Measurements from ENCODE around the gene PLOD1. TPM values are rescaled to one million over a fixed set of nuclear protein-coding genes. Genes with fewer than 3 reads are reported as not detected.

PLOD1 gene
- total and polyA plus RNA-seq, 2 donors (not counting 1 experiment from before 2014, with no cell fraction given): 210 to 278 TPM

- Histone ChIP-seq H3K27me3 (ENCODE audit: control insufficient read depth, insufficient read depth, low read length) (no peaks in the 10 kb centered on the region), H3K4me3 (replicated peaks in 1 of 4; ENCODE audit: control extremely low read depth in 1 of 4, insufficient read depth in 1 of 4, low read depth in 3 of 4, low read length in 4 of 4) (no peak overlapping the region), H3K9me3 (ENCODE audit: control insufficient read depth, insufficient read depth, low read depth, low read length) (no peaks in the 10 kb centered on the region), H2AFZ (ENCODE audit: low read length) (no peak overlapping the region), H3K27ac (ENCODE audit: insufficient read depth, low read length) (no peak overlapping the region), H3K36me3 (ENCODE audit: control insufficient read depth, insufficient read depth, low read length) (peaks cover 22% of the 10 kb centered on the region), H3K79me2 (ENCODE audit: control insufficient read depth, insufficient read depth, low read length) (no peaks in the 10 kb centered on the region), H3K4me1 (ENCODE audit: control insufficient read depth, extremely low read depth, insufficient read depth, low read length) (no peaks in the 10 kb centered on the region), H3K4me2 (ENCODE audit: extremely low read depth, insufficient read depth, low read length) (no peak overlapping the region), H3K9ac (ENCODE audit: insufficient read depth, low read length) (no peak overlapping the region), H4K20me1 (ENCODE audit: control insufficient read depth, extremely low read depth, insufficient read depth, low read length) (no peaks in the 10 kb centered on the region)
- TF ChIP-seq EZH2 (IDR thresholded peaks at IDR 0.05; ENCODE audit: low read length, missing control alignments): no peak
- TF ChIP-seq, protein P1, sequence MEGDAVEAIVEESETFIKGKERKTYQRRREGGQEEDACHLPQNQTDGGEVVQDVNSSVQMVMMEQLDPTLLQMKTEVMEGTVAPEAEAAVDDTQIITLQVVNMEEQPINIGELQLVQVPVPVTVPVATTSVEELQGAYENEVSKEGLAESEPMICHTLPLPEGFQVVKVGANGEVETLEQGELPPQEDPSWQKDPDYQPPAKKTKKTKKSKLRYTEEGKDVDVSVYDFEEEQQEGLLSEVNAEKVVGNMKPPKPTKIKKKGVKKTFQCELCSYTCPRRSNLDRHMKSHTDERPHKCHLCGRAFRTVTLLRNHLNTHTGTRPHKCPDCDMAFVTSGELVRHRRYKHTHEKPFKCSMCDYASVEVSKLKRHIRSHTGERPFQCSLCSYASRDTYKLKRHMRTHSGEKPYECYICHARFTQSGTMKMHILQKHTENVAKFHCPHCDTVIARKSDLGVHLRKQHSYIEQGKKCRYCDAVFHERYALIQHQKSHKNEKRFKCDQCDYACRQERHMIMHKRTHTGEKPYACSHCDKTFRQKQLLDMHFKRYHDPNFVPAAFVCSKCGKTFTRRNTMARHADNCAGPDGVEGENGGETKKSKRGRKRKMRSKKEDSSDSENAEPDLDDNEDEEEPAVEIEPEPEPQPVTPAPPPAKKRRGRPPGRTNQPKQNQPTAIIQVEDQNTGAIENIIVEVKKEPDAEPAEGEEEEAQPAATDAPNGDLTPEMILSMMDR (conservative IDR thresholded peaks at IDR 0.05 in 1 of 2, IDR thresholded peaks at IDR 0.05 in 1 of 2; ENCODE audit: low read depth in 1 of 2, low read length in 2 of 2): no peak
- no peak for DNase-seq (ENCODE audit: low read depth in 2 of 2)
Measured at GRCh38 chr1:11999236-11999635, 64.7 kb downstream of the PLOD1 start.

DNA sequence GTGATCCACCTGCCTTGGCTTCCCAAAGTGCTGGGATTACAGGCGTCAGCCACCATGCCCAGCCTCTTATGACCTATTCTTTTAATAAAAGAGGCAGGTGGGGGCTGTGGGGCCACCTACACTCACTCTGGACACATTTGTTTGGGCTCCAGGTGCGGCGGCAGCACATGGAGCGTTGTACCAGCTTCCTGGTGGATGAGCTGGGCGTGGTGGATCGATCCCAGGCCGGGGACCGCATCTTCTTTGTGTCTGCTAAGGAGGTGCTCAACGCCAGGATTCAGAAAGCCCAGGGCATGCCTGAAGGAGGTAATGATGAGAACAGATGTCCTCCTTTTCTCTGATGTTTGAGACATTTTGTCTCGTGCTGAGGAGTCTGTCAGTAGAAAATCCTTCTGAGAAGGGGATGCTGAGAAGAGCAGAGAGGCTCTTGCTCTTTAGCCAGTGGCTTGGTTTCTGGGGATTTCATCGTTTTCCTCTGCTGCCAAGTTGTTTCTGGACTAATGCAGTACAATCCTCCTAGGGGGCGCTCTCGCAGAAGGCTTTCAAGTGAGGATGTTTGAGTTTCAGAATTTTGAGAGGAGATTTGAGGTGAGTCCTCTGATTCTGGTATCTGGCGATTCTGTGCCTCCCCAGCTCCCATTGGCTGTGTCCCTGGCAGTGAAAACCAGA, 66.9 kb downstream of the PLOD1 start:
- Histone ChIP-seq H3K4me3 (replicated peaks in 1 of 4; ENCODE audit: control extremely low read depth in 1 of 4, insufficient read depth in 1 of 4, low read depth in 3 of 4, low read length in 4 of 4) (no peak overlapping the region), H3K36me3 (ENCODE audit: control insufficient read depth, insufficient read depth, low read length) (peaks cover 30% of the 10 kb centered on the region), H2AFZ (ENCODE audit: low read length) (no peak overlapping the region), H3K79me2 (ENCODE audit: control insufficient read depth, insufficient read depth, low read length) (no peaks in the 10 kb centered on the region), H3K9ac (ENCODE audit: insufficient read depth, low read length) (no peak overlapping the region), H3K27me3 (ENCODE audit: control insufficient read depth, insufficient read depth, low read length) (no peaks in the 10 kb centered on the region), H3K4me1 (ENCODE audit: control insufficient read depth, extremely low read depth, insufficient read depth, low read length) (no peaks in the 10 kb centered on the region), H3K27ac (ENCODE audit: insufficient read depth, low read length) (no peak overlapping the region), H3K9me3 (ENCODE audit: control insufficient read depth, insufficient read depth, low read depth, low read length) (no peaks in the 10 kb centered on the region), H4K20me1 (ENCODE audit: control insufficient read depth, extremely low read depth, insufficient read depth, low read length) (no peaks in the 10 kb centered on the region), H3K4me2 (ENCODE audit: extremely low read depth, insufficient read depth, low read length) (no peak overlapping the region)
- no peak for TF ChIP-seq EZH2 (IDR thresholded peaks at IDR 0.05; ENCODE audit: low read length, missing control alignments)
- TF ChIP-seq, protein P1 (conservative IDR thresholded peaks at IDR 0.05 in 1 of 2, IDR thresholded peaks at IDR 0.05 in 1 of 2; ENCODE audit: low read depth in 1 of 2, low read length in 2 of 2): peak; percentile 44 to 66
- DNase-seq (ENCODE audit: low read depth in 2 of 2): peak; percentile 37 to 87

- TF ChIP-seq EZH2 (IDR thresholded peaks at IDR 0.05; ENCODE audit: low read length, missing control alignments): no peak
- TF ChIP-seq, protein P1 (conservative IDR thresholded peaks at IDR 0.05 in 1 of 2, IDR thresholded peaks at IDR 0.05 in 1 of 2; ENCODE audit: low read depth in 1 of 2, low read length in 2 of 2): no peak
- Histone ChIP-seq H3K36me3 (ENCODE audit: control insufficient read depth, insufficient read depth, low read length) (peaks cover 34% of the 10 kb centered on the region), H3K4me3 (replicated peaks in 1 of 4; ENCODE audit: control extremely low read depth in 1 of 4, insufficient read depth in 1 of 4, low read depth in 3 of 4, low read length in 4 of 4) (no peak overlapping the region), H3K9me3 (ENCODE audit: control insufficient read depth, insufficient read depth, low read depth, low read length) (no peaks in the 10 kb centered on the region), H3K27ac (ENCODE audit: insufficient read depth, low read length) (no peak overlapping the region), H3K9ac (ENCODE audit: insufficient read depth, low read length) (no peak overlapping the region), H4K20me1 (ENCODE audit: control insufficient read depth, extremely low read depth, insufficient read depth, low read length) (no peaks in the 10 kb centered on the region), H2AFZ (ENCODE audit: low read length) (no peak overlapping the region), H3K4me1 (ENCODE audit: control insufficient read depth, extremely low read depth, insufficient read depth, low read length) (no peaks in the 10 kb centered on the region), H3K4me2 (ENCODE audit: extremely low read depth, insufficient read depth, low read length) (no peak overlapping the region), H3K27me3 (ENCODE audit: control insufficient read depth, insufficient read depth, low read length) (no peaks in the 10 kb centered on the region), H3K79me2 (ENCODE audit: control insufficient read depth, insufficient read depth, low read length) (no peaks in the 10 kb centered on the region)
- peak in 1 of 2 donors; percentile 60 for DNase-seq (ENCODE audit: low read depth in 2 of 2)
Measured at GRCh38 chr1:12001996-12002493, 67.5 kb downstream of the PLOD1 start.
